T-helper 1 cell treated with Interleukin-12 subunit alpha and Interleukin-12 subunit beta and Interleukin-4 antibody, amounts not matched to agents 30 ng/mL and 1 ng/mL, for 36 hours (primary cell): Measurements from ENCODE around the gene INSR. TPM values are rescaled to one million over a fixed set of nuclear protein-coding genes. Genes with fewer than 3 reads are reported as not detected.
"Not testable (repeated sequence)": the region's sequence is repeated elsewhere in the genome, so short reads cannot be mapped to it uniquely, and the experiment has no call there.

ENCODE experiments used
- intact Hi-C: fragments of 100-400 bp; cut with micrococcal nuclease; formaldehyde crosslinking; loops from one replicate; pipeline ENCODE4 v1.15.1; 2024
- total RNA-seq: library from RNA; stranded (reverse); gene quantifications from 2 replicates; pipeline ENCODE4 v1.2.3, GENCODE V29; 2022

Gene INSR
- total RNA-seq, 1 donor from 2014 or later = 0.81 TPM

DNA sequence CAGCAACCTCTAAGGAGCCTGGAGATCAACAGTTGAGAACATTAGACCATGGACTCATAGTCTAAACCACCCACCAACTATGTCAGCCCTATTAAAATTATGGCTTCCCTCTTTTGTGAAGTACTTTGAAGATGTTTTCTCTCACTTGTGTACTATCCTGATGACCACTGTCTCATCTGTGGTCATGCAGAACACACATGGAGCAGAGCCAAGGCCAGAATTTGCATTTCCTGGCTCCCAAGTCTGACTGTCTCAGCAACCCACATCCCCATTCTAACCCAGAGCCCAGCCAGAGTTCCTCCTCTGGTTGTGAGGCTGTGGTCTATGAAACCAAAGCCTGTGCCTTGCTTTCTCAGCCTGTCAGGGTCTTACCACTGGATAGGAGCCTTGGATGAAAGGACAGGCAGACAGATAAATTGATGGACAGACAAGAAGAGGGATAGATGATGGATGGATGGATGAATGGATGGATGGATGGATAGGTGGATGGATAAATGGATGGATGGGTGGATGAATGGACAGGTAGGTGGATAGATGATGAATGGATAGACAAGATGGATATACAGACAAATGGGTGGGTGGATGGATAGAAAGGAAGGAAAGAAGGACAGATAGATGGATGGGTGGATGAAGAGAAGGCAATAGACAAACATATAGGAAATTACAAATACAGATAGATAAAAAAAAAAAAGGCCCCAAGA is 189.3 kb downstream of the INSR start:
- intact Hi-C loops = no loop called here

DNA sequence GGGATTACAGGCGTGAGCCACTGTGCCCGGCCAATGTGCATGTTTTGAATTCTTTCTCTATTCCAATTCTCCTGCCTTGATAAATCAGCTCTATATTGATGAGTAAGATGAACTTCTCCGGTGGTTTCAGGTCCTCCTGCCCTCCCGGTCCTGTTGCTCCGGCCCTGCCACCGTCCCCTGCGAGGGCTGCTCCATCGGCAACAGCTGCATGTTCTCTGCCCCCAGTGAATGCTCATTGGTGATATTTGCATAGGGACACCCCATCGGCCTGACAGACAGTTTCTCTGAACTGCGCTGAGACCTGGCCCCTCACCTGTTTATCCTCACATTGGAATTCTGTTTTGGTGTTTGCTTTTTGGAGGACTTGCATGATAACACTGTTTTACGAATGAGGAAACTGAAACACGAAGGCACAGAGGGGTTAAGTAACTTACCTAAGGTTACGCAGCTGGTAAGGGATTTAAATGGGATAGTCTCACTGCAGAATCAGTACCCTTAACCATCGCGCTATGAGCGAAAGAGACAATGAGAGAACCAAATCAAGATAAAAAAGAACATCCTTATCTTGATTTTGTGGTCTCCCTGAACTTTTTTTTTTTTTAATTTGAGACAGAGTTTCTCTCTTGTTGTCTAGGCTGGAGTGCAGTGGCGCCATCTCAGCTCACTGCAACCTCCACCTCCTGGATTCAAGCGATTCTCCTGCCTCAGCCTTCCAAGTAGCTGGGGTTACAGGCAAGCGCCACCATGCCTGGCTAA is 192.5 kb downstream of the INSR start:
- intact Hi-C loops = loop anchor here (1.0 to 2.0 kb wide), 6 partner anchors 225 to 698 kb away; partner anchors contain the start of gene TRAPPC5

DNA sequence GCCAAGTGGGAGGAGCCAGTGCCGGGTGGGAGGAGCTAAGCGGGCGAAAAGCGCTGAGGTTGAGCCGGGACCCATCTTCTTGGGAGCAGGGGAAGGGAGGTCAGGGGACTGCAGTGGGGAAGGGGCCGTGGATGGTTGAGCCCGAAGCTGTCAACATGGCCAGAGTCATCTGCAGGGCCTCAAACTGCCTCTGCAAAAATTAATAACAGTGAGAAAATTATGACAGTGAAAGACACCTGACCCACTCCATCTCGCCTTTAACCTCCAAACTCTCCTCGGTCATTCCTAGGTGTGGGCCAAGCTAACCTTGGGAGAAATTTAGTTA is 194.7 kb downstream of the INSR start:
- intact Hi-C loops = loop anchor here (1.0 to 2.0 kb wide), 4 partner anchors 15 to 582 kb away; partner anchors contain the start of gene ZNF557

DNA sequence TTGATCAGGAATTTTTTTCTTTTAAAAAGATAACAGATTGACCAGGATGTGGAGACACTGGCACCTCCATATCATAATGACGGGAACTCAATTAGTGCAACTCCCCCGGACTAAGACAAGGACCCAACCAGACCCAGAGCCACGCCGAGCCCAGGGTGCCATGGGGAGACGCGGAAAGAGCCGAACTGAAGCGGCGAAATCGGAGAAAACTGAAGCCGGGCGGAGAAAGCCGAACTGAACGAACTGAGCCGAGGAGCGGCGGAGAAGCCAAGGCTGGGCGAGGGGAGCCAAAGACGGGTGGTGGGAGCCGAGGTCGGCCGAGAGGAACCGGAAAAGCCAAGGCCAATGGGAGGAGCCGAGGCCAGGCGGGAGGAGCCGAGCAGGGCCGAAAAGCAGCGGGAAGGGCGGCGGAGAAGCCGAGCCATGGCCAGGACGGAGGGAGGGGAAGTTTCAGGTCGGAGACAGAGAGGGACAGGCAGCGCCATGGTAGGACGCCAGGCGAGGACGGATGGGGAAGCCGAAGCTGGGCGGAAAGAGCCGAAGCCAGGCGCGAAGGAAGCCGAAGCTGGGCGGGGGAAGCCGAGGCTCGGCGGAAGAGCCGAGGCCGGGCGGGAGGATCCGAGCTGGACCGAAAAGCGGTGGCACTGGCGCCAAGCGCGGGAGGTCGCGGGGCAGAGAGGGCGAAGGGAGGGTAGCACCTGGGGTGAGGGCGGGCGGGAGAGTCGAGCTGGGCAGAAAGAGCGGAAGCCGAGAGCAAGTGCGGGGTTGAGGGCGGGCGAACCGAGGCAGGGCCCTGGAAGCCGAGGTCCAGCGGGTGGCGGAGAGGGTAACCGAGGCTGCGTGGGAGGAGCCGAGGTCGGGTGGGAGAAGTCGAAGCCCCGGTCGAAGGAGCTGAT is 195.3 kb downstream of the INSR start:
- intact Hi-C loops = loop anchor here (1.0 to 2.0 kb wide), 4 partner anchors 14 to 582 kb away; partner anchors contain the start of gene ZNF557

DNA sequence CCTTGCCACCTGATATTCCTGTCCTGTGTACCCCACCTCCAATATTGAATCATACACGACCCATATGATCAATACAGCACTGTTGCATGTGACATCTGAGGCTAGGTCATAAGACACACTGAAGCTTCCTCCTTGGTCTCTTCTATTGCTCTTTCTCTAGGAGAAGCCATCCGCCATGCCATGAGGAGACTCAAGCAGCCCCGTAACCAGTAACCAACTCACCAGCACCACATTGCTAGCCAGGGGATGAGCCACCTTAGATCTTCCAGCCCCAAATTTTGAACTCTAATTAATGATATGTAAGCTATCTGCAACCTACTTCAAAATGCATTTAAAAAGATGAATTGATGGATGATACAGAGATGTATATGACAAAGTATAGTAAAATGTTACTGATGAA is 196.1 kb downstream of the INSR start:
- intact Hi-C loops = loop anchor here (2.0 kb wide), 1 partner anchor 13 kb away; no protein-coding TSS in a partner anchor

DNA sequence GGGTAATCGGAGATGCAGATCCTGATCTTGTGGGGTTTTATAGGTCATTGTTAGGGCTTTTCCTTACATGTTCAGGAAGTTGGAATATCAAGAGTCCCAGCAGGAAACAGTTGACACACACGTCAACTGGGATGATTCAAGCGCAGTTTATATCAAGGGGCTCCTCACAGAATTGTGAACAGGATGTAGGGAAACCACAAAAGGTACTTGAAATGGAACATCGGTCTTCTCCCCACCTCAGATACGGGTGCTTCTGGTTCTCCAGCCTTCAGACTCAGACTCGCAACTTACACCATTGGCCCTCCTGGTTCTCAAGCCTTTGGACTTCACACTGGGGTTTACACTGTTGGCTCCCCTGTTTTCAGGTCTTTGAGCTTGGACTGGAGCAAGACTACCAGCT is 205.2 kb downstream of the INSR start:
- intact Hi-C loops = no loop called here

DNA sequence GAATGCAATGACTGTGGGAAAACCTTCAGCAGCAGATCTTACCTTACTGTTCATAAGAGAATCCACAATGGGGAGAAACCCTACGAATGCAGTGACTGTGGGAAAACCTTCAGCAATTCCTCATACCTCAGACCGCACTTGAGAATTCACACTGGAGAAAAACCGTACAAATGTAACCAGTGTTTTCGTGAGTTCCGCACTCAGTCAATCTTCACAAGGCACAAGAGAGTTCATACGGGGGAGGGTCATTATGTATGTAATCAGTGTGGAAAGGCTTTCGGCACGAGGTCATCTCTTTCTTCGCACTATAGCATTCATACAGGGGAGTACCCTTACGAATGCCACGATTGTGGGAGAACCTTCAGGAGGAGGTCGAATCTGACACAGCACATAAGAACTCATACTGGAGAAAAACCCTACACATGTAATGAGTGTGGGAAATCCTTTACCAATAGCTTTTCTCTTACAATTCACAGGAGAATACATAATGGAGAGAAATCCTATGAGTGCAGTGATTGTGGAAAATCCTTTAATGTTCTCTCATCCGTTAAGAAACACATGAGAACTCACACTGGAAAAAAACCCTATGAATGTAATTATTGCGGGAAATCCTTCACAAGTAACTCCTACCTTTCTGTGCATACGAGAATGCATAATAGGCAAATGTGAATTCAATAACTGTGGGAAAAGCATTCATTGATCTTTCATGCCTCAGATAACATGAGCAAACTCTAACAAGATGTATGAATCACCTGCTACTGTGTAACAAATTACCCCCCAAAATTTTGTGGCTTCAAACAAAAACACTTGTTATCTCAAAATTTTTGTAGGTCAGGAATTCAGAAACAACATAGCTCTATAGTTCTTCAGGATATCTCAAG is 210.9 kb downstream of the INSR start:
- intact Hi-C loops = no loop called here

DNA sequence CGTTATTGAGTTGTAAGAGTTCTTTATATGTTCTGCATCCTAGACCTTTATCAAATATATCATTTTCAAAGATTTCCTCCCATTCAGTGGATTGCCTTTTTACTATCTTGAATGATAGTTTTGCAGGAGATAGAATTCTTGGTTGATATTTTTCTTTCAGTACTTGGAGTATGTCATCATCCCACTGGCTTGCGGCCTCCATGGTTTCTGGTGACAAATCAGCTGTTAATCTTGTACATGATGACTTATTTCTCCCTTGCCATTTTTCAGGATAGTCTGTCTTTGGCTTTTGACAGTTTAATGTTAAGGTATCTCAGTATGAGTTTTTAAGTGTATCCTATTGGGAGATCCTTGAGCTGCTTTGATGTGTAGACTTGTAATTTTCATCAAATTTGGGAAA is 216.2 kb downstream of the INSR start:
- intact Hi-C loops = no loop called here

DNA sequence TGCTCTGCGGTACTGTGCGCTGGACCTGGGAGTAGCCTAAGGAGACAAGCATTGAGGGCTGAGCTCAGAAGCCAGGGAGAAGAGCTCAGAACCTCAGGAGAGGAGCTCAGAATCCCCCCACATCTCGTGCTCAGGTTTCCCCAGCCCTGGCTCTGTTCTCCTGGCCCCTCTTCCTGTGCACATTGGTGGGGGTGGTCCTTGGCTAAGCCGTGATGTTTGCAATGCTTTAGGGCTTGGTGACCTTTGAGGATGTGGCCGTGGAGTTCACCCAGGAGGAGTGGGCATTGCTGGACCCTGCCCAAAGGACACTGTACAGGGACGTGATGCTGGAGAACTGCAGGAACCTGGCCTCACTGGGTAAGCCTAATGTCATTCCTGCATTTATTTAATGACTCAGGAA is 218.1 kb downstream of the INSR start:
- intact Hi-C loops = no loop called here

DNA sequence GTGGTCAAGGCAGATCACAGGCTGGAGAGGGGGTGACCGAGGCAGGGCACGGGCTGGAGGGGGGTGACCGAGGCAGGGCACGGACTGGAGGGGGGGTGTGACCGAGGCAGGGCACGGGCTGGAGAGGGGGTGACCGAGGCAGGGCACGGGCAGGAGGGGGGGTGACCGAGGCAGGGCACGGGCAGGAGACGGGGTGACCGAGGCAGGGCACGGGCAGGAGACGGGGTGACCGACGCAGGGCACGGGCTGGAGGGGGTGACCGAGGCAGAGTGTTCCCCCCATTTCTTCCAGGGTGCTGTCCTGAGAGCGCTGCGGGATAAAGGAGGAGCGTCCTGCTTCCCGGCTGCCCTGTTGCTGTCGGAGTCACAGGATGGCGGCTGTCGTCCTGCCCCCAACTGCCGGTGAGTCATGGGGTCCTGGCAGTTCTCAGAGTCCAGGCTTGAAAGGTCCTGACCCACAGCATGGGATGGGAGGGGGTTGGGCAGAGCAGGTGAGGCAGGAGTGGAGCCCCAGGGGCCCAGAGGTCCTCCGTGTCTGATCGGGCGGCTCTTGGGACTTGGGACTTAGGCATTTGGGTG is 219.4 kb downstream of the INSR start:
- intact Hi-C loops = no loop called here

DNA sequence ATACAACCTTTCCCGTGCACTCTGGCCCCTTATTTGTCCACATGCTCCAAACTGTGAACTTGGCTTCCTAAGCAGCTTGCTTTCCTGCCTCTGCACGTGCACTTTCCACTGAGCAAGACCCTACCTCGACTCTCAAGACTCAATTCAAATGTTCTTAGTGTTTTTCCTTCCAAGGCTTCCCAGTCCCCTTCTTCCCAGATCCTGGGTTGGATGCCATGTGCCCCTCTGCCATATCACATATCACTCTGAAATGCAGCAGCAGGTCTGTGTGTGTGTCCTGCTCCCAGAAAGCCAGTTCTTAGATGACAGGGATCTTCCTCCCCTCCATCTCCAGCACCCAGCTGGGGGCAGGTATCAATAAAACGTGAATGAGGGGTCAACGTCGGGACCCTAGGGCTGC is 221.7 kb downstream of the INSR start:
- intact Hi-C loops = no loop called here

DNA sequence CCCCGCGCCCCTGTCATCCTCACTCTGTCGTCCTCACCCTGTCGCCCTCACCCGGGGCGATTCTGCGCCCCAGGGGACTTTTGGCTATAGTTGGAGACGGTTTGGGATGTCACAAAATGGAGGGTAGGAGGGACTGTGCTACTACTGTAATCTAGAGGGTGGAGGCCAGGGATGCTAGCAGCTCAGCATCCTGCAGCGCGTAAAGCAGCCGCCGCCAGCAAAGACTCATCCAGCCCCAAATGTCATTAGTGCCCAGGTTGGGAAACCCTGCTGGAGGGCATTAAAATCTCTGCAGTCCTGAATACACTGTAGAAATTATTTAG is 224.3 kb downstream of the INSR start:
- intact Hi-C loops = loop anchor here (1.0 kb wide), 1 partner anchor 29 kb away; no protein-coding TSS in a partner anchor

DNA sequence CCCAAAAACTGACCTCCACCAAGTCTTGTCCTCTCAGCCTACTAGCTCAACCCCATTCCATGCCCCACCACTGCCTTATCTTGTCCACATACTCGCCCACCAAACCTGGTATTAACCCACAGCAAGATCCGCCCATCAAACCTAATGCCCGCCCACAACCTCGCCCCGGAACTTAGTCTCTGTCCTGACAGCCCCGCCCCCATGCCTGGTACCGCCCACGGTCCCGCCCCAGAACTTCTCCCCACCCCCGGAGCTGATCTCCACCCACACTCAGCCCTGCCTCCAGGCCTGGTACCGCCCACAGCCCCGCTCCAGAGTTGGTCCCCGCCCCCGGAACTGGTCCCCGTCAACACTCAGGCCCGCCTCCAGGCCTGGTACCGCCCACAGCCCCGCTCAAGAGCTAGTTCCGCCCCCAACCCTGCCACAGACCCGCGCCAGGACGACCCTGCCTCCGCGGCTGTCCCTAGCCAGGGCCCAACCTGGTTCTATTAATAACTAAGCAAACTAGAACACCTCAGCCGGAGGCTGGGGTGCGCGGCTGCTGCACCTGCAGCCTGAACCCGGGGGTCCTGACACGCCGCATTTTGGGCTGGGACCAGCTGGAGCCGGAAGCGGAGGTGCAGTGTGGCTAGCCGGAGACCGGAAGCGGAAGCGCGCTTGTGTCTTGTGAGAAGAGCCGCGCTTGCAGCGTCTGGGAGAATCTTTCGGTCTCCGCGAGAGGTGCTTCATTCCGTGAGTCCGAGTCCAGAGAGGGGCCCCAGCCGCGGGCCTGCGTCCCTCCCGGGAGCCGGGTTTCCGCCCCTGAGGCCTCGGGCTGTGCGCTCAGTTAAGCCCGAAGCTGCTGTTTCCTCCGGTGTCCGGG is 224.9 kb downstream of the INSR start, which contains the start of gene ZNF557:
ZNF557 (plus strand) TSS at position 662 of the 862 bp plus-strand sequence. CDS start 5,372 bp downstream, outside the sequence.
- intact Hi-C loops = loop anchor here (1.0 kb wide), 1 partner anchor 30 kb away; no protein-coding TSS in a partner anchor

DNA sequence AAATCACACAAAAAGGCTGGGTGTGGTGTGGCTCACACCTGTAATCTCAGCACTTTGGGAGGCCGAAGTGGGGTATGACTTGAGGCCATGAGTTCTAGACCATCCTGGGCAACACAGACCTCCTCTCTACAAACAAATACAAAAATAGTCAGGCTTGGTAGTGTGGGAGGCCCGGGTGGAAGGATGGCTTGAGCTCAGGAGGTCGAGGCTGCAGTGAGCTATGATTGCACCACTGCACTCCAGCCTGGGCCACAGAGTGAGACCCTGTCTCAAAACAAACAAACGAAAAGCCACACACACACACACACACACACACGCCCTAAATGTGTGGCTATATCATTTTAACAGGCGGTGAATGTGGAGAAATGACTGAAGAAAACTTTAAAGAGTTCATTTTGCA is 225.6 kb downstream of the INSR start:
- intact Hi-C loops = no loop called here

DNA sequence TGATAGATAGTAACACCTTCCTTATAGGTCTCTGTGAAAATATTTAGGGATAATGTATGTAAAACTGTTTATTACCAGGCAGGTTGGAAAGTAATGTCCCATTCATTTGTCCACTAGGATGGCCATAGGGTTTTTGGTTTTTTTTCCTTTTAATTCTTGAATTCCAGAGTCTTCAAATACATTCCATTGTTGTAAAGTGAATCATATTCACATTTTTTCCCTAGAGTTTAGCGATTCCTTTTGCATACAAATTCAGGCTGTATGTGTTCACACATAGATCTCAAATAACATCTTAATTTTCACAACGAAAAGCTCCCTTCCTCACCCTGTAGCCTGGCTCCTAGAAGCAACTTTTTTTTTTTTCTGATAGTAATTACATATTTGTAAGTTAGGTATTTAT is 226.5 kb downstream of the INSR start:
- intact Hi-C loops = no loop called here

DNA sequence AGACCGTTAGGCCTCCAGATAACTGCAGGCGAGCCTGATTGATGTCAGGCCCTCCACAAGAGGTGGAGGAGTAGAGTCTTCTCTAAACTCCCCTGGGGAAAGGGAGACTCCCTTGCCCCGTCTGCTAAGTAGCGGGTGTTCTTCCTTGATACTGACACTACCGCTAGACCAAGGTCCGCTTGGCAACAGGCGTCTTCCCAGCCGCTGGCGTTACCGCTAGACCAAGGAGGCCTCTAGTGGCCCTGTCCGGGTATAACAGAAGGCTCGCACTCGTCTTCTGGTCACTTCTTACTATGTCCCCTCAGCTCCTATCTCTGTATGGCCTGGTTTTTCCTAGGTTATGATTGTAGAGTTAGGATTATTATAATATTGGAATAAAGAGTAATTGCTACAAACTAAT is 227.1 kb downstream of the INSR start:
- intact Hi-C loops = not testable (repeated sequence)

DNA sequence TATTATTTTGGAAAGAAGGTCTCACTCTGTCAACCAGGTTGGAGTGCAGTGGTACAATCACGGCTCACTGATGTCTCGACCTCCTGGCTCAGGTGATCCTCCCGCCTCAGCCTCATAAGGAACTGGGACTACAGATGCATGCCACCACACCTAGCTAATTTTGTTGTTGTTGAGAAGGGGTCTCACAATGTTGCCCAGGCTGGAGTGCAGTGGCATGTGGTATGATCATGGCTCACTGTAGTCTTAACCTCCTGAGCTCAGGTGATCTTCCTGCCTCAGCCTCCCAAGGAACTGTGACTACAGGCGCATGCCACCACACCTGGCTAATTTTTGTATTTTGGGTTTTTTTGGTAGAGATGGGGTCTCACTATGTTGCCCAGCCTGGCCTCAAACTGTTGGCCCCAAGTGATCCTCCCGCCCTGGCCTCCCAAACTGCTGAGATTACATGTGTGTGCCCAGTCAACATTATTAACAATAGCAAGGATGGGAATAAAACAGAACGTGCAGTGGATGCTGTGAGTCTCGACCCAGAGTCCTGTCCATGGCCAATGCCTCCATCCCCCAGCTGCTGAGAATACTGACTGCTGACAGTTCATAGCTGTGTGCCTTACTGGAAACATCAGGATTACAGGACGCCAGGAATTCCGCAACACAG is 230.3 kb downstream of the INSR start:
- intact Hi-C loops = no loop called here

DNA sequence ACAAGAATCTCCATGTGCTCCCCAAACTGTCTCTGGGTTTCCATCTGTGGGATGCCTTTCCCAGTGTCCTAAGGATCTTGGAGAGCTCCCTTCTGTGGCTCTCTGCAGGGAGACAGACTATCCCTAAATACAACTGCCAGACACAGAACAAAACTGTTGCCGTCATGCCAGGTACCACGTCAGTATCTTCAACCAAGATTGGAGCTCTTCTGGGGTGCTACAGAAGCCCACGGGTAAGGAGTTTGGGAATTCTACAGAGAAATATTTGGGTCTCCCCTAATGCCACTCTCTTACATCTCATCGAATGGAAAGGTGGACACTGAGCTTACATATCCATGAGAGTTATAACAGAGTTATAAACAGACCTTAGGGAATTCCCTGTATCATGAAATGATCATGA is 230.9 kb downstream of the INSR start:
- intact Hi-C loops = no loop called here
